HG03103 (cell line): ENCODE data around the gene BCS1L.
"Not testable (repeated sequence)": the region's sequence is repeated elsewhere in the genome, so short reads cannot be mapped to it uniquely, and the experiment has no call there.

Experiments
- ATAC-seq: cut with Tn5 transposase; IDR thresholded peaks from one replicate; pipeline ENCODE4 v1.9.1; 2021; ENCODE audit warnings: low read depth; ENCODE audit not compliant: unreplicated experiment

Gene BCS1L

DNA sequence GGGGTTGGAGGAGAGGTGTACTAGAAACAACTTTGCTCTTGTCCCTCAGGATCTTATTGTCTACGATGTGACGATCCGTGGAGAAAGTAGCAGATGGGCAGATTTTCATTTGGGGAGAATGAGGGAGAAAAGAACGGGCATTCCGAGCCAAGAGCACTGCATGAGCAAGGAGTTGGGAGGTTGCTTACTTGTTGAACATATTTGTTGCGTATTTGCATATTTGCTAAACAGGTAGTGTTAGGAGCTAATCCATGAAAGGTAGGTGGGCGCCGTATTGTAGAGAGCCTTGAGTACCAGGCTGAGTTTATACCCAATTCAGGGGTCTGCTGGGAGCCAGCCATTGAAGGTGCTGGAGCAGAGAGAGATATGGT is 490 bp downstream of the BCS1L start:
- no peak for ATAC-seq

DNA sequence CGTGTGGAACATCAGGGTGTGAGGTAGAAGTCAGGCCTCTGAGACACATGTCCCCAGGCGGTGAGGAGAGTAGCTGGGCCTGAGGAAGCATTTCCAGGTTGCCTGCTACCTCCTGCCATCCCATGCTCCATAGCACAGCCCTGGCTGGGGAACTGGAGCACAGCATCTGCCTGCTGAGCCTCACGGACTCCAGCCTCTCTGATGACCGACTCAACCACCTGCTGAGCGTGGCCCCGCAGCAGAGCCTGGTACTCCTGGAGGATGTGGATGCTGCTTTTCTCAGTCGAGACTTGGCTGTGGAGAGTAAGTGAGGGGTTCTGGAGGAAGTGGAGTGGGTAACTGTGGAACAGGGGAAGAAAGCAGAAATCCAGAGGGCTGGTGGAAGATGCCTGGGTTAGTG is 2.9 kb downstream of the BCS1L start:
- ATAC-seq, result no peak

DNA sequence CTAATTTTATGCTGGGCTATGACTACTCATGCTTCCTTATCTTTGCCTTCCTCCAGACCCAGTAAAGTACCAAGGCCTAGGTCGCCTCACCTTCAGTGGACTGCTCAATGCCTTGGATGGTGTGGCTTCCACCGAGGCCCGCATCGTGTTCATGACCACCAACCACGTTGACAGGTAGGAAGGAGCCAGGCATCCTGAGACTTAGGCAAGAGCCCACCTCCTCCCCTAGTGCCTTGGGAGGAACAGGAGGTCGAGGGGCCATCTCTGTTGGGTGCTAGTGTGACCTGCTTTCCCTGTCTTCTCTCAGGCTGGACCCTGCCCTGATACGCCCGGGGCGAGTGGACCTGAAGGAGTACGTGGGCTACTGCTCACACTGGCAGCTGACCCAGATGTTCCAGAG is 3.3 kb downstream of the BCS1L start:
- ATAC-seq, result no peak

DNA sequence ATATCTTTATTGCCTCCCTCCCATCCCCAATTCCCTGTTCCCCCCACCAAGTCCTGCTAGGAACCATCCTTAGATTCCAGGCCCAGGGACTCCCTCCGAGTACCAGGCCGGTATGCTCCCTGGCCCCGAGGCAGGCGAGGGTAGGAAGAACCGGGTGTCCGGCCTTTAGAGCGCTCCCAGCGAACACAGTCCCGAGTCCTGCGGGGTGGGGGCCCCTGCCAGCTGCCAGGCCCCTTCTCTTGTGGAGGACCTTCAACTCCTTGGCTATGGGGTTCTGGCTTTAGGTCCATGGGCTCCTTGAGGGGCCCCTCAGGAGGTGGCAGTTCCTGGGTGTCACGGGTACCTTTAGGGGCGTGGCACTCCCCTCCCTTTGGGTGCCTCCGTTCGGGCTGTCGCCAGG is 4.4 kb downstream of the BCS1L start:
- no peak for ATAC-seq

GRCh38 chr2:218664653-218665052 is 5.2 kb downstream of the BCS1L start:
- ATAC-seq, result no peak

- ATAC-seq, result no peak
Measured at GRCh38 chr2:218671097-218671653, 11.7 kb downstream of the BCS1L start.

- ATAC-seq, result peak; percentile 98
Measured at GRCh38 chr2:218671654-218672566, 12.4 kb downstream of the BCS1L start, which contains the start of the genes RNF25 and STK36. TSS of gene RNF25 (minus strand) at chr2:218672002. CDS start at chr2:218671970, 32 bp downstream. TSS of gene STK36 (plus strand) at chr2:218672086. CDS start at chr2:218672830, 744 bp downstream.

- no peak for ATAC-seq
Measured at GRCh38 chr2:218679119-218679518, 19.6 kb downstream of the BCS1L start.

DNA sequence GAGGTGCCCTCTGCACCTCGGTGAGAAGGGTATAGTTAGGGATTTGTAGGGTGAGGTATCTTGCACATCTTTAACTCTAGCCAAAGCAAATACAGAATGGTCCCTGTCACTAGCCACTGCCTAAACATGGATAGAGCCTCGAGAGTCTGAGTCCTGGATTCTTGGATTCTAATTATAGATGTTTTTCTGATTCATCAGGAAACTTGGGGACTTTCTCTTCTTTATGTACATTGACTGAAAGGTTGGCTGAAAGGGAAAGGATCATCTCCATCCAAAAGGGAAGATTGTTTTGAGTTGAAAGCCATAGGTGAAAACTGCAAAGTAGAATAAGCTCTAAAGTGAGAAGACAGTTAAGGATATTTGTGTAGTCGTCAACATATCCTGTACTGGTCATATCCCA is 20.6 kb downstream of the BCS1L start:
- ATAC-seq, result no peak

DNA sequence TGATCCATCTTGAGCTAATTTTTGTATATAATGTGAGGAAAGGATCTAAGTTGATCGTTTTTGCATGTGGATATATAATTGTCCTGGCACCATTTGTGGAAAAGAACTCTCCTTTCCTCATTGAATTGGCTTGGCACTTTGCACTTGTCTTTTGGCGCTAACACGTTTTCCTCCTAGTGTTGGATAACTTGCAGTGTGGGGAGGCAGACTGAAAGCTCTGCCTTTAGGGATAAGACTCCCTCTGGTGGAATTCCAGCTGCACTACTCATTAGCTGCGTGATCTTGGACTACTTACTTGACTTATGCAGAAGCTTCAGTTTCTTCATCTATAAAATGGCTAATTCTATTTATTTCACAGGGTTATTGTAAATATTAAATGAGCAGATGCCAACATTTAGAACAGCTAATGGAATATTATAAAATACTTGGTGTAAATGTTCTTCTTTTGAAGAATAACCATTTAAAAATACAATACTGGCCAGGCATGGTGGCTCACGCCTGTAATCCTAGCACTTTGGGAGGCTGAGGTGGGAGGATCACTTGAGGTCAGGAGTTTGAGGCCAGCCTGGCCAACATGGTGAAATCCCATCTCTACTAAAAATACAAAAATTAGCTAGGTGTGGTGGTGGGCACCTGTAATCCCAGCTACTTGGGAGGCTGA is 28.0 kb downstream of the BCS1L start:
- not testable (repeated sequence) for ATAC-seq

DNA sequence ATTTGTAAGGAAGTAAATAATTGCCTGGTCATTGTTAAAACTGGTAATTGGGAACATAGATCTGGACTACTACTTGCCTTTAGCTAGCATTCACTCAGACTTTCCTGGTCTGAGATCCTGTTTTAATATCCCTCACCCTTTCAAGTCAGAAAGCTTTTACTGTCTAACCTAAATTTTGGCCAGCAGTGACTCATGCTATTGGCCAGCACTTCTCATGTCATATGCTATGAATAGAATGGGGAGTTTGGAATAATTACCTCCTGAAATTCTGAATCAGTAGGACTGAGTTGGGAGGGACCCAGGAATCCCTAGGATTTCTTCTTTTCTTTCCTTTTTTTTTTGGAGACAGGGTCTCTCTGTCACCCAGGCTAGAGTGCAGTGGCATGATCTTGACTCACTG is 31.8 kb downstream of the BCS1L start:
- no peak for ATAC-seq

DNA sequence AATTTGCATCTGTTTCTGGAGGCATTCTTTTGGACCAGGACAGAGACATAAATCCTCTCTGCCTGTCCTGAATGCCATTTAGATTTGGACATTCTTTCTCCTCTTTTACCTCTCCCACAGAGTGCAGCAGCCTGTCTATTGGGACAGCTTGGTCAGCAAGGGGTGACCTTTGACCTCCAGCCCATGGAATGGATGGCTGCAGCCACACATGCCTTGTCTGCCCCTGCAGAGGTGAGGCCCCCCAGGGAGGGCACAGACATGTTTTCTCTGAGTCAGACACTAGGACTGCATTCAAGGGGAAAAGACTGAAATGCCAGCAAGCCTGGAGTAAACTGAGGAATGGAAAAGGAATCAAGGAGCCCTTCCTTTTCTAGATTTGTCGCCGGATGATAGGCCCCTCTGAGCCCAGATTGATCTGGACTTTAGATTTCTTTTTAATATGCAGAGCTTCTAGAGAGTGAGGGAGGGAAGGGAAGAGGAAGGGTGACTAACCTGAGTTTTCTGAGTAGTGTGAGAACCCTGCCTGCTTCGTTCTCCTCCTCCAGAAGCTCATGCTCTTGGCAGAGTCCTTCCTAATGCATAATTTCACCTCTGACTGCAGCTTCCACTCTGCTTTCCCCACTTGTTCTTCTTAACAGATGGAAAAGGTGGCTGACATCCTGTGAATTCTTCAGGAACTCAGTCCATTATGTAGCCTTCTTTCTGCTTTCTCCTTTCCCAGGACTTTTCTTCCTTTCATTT is 35.1 kb downstream of the BCS1L start:
- ATAC-seq, result no peak

- ATAC-seq, result no peak
Measured at GRCh38 chr2:218698885-218699284, 39.4 kb downstream of the BCS1L start.

DNA sequence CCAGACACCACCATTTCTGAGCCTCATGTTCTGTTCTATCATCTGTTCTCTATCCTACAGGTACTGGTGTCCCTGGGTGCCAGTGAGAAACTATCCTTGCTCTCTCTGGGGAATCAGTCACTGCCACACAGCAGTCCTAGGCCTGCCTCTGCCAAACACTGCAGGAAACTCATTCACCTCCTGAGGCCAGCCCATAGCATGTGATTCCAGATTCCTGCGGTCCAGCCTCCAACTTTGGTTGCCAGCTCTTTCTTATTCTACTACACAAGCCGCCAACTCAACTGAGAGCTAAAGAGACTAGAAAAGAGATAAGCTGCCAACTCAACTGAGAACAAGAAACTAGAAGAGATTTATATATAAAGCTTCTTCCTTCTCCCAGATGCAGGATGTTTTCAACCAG is 42.3 kb downstream of the BCS1L start:
- no peak for ATAC-seq

DNA sequence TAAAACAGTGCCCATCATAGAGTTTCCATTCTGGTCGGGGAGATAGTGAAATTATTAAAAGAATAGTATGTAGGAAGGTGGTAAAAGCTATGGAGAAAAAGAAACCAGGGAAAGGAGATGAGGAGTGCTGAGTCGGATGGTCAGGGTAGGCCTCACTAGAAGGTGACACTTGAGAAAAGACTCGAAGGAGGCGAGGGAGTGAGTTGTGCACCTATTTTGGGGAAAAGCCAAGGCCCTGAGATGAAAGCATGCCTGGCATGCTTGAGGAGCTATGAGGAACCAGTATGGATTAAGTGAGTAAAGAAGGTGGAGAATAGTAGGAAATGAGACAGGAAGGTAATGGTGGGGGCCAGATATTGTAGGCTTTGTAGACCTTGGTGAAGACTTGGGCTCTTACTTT is 43.9 kb downstream of the BCS1L start:
- no peak for ATAC-seq

- no peak for ATAC-seq
Measured at GRCh38 chr2:218708086-218708485, 48.6 kb downstream of the BCS1L start.

- no peak for ATAC-seq
Measured at GRCh38 chr2:218709908-218710307, 50.4 kb downstream of the BCS1L start.

GRCh38 chr2:218710334-218710686 is 50.8 kb downstream of the BCS1L start:
- no peak for ATAC-seq

DNA sequence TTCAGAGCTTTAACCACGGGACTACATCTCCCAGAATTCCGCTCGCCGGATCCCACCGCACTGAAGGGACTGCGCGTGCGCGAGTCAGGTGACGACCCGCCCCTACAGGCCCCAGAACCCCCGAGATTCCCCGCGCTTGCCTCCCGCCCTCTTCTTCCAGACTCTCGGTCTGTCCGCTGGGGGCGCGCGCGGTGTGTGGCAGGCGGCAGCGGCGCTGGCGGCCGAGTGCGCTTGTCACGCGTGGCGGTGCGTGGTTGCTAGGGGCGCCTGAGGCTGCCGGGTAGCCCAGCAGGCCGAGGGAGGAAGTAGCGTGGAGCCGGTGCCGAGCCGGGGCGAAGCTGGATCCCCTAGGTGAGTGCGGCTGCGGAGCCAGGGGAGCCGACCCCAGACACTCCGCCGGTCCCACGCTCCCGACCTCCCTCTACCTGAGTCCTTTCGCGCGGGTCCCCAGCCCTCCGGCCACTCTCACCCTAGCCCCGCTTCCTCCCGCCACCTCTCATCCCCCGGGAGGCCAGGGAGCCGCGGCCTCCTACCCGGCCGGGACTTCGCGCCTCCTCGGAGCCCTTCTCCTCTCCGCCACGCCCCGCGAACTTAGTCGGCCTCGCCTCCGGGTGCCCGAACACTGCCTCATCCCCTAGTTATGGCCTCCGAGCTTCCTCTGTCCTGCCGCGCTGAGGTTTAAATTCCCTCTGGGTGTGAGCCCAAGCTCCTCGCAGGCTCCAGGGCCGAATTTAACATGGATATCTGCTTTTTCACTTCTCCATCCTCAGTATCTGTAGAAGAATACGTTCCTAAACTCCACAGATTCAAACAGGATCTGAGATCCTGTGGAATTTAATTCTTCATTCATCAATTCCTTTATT is 51.4 kb downstream of the BCS1L start, which contains the start of gene TTLL4:
TSS of gene TTLL4 (plus strand) at position 149 of the 863 bp plus-strand sequence. CDS start 26,842 bp downstream, outside the sequence.
- peak; percentile 81 for ATAC-seq

GRCh38 chr2:218711550-218711929 is 52.1 kb downstream of the BCS1L start:
- ATAC-seq, result no peak
